Measurements from ENCODE around the gene SCP2. TPM values are rescaled to one million over a fixed set of nuclear protein-coding genes. Genes with fewer than 3 reads are reported as not detected.

SCP2 gene
- total RNA-seq, 1 experiment from 2014 or later: 98.1 TPM

- DNase-seq (ENCODE audit: low read depth, low spot score): no peak
- in situ Hi-C loops (cut with HindIII; ENCODE audit: low pct_unique_long_range_greater_than_20kb, low sequenced_read_pairs): no loop called here
These were observed 122.5 kb downstream of the SCP2 start for GRCh38 chr1:53049574-53049967.

GRCh38 chr1:53050310-53050709 lies 123.2 kb downstream of the SCP2 start:
- in situ Hi-C loops (cut with HindIII; ENCODE audit: low pct_unique_long_range_greater_than_20kb, low sequenced_read_pairs): no loop called here
- DNase-seq (ENCODE audit: low read depth, low spot score): no peak

- in situ Hi-C loops (cut with HindIII; ENCODE audit: low pct_unique_long_range_greater_than_20kb, low sequenced_read_pairs): no loop called here
These were observed 124.6 kb downstream of the SCP2 start for GRCh38 chr1:53051676-53052075.

DNA sequence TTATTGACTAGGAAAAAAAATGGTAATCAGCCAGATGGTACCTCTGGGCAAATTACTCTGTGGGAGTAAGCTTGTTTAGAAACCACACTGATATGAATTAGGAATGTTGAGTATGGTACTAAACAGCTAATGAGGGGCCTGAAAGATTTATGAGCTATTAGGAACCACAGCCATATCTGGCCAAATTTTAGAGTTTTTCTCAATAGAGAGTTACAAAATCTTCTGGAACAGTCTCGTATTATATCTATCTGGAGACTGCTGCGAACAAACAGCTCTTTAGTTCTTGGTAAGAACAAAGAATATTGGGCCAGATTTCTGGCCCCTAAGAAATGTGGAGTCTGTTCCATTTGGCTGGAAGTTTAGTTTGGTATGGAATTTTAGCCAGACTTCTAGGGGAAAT lies 130.1 kb downstream of the SCP2 start:
- in situ Hi-C loops (cut with HindIII; ENCODE audit: low pct_unique_long_range_greater_than_20kb, low sequenced_read_pairs): no loop called here
- DNase-seq (ENCODE audit: low read depth, low spot score): no peak

More at GRCh38 chr1:53051676-53052075, 124.6 kb downstream of the SCP2 start:
- no peak for DNase-seq (ENCODE audit: low read depth, low spot score)

DNA sequence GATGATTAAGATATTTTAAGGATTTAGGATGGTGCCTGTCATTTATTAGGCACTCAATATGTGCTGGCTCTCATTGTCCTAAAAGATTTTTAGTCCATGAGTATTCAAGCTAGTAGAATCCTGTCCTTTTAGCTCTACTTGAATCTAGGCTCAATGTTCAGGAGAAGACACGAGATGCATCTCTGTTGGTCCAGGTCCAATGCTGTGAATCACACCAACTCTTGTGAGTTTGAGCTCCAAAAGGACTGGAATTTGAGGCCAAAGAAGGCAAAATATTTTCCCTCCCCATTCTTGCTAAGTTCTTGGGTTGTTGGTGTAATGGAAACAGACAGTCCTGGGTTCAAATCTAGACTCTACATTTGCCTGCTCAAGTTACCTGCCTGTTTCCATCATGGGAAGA lies 133.5 kb downstream of the SCP2 start:
- no peak for DNase-seq (ENCODE audit: low read depth, low spot score)
- in situ Hi-C loops (cut with HindIII; ENCODE audit: low pct_unique_long_range_greater_than_20kb, low sequenced_read_pairs): no loop called here

GRCh38 chr1:53061123-53061858 lies 134.2 kb downstream of the SCP2 start:
- in situ Hi-C loops (cut with HindIII; ENCODE audit: low pct_unique_long_range_greater_than_20kb, low sequenced_read_pairs): no loop called here
- DNase-seq (ENCODE audit: low read depth, low spot score): no peak

GRCh38 chr1:53061859-53062707 lies 135.0 kb downstream of the SCP2 start, which contains the start of gene PODN:
Gene PODN, plus strand, starts transcription at chr1:53062213. Its CDS starts 7,643 bp downstream, at chr1:53069856.
- no peak for DNase-seq (ENCODE audit: low read depth, low spot score)
- in situ Hi-C loops (cut with HindIII; ENCODE audit: low pct_unique_long_range_greater_than_20kb, low sequenced_read_pairs): no loop called here

- DNase-seq (ENCODE audit: low read depth, low spot score): no peak
- in situ Hi-C loops (cut with HindIII; ENCODE audit: low pct_unique_long_range_greater_than_20kb, low sequenced_read_pairs): no loop called here
These were observed 135.9 kb downstream of the SCP2 start for GRCh38 chr1:53062708-53063591.

DNA sequence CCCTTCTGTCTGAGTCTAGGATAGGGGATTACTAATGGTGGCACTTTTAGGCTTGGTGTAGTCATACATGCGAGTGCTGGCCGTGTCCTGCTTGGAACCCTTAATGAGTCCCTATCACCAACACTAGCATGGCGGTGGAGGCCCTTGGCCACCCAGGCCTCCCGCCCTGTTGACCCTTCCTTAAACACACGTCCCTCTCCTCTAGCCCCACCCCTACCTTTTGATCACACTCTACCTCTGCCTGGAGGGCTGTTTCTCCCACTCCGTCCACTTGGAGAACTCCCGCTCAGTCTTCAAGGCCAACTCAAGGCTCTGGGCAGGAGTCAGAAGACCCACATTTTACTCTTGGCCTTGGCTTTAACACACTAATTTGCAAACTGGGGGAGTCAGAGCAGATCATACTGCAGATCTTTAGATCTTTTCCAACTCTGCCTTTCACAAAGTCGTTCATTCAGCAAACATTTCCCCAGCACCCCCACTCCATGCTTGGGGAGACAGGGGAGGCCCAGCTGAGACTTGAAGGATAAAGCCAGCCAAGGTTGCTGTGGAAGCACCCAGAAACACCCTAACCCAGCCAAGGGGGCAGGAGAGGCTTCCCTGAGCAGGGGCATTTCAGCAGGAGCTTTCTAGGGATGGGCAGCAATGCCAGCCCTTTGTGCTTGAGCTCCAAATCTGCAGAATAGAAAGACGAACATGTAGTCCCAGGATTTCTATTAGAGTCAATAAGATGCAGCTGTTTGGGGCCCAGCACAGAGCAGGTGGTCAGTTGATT lies 136.9 kb downstream of the SCP2 start:
- DNase-seq (ENCODE audit: low read depth, low spot score): no peak
- in situ Hi-C loops (cut with HindIII; ENCODE audit: low pct_unique_long_range_greater_than_20kb, low sequenced_read_pairs): no loop called here

DNA sequence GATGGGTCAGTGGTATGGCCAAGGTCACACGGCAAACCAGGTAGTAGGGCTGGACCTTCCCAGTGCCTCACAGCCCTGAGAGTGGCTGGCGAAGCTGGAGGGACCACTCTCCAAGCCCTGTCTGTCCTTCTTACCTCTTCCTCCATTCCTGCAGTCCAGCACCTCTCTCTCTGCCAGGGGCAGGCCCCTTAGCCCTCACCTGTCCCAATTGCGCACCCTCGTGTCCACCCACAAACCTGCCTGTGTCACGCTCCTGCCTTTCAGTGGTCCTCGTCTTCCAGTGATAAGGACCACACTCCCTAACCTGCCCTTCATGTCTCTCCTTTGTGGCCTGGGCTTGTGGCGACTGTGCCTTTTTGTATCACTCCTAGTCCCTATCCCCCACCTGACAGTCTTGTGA lies 138.3 kb downstream of the SCP2 start:
- in situ Hi-C loops (cut with HindIII; ENCODE audit: low pct_unique_long_range_greater_than_20kb, low sequenced_read_pairs): no loop called here
- no peak for DNase-seq (ENCODE audit: low read depth, low spot score)

GRCh38 chr1:53066488-53066887 lies 139.4 kb downstream of the SCP2 start:
- no peak for DNase-seq (ENCODE audit: low read depth, low spot score)
- in situ Hi-C loops (cut with HindIII; ENCODE audit: low pct_unique_long_range_greater_than_20kb, low sequenced_read_pairs): no loop called here

DNA sequence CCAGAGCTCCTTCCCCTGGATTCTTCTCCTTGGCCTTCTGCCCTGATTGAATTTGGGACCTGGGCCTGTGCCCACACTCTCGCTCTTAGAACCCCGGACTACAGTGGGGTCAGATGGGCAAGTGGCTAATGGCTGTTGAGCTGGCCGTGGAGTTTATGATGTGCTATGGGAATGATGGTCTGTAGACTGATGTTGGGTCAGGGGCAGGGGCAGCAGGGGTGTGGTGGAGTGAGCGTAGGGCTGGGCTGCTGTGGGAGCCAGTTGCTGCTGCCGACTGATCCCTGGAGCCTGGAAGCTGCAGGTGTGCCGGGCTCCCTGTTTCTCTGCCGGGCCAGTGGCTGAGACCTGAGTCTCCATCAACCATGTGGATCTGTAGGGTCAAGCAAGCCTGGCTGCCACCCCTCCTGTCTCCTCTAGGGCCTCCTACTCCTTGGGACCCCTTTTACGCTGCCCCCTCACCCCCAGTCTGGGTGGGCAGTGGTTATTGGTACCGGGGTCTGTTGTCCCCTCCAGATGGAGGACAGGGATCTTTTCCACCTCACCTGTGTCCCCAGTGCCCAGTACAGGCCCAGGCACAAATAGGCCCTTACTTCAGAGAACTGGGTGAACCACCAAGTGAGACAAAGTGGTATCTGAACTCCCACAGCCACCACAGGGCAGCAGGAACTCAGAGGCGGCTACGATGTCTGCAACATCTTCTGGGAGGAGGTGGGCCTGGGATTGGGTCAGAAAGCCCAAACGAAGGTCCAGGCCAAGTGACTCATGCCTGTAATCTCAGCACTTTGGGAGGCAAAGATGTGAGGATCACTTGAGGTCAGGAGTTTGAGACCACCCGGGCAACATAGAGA lies 140.0 kb downstream of the SCP2 start:
- no peak for DNase-seq (ENCODE audit: low read depth, low spot score)
- in situ Hi-C loops (cut with HindIII; ENCODE audit: low pct_unique_long_range_greater_than_20kb, low sequenced_read_pairs): no loop called here

GRCh38 chr1:53067886-53068285 lies 140.8 kb downstream of the SCP2 start:
- in situ Hi-C loops (cut with HindIII; ENCODE audit: low pct_unique_long_range_greater_than_20kb, low sequenced_read_pairs): no loop called here
- no peak for DNase-seq (ENCODE audit: low read depth, low spot score)

- in situ Hi-C loops (cut with HindIII; ENCODE audit: low pct_unique_long_range_greater_than_20kb, low sequenced_read_pairs): no loop called here
- no peak for DNase-seq (ENCODE audit: low read depth, low spot score)
These were observed 141.4 kb downstream of the SCP2 start for GRCh38 chr1:53068314-53069099.

DNA sequence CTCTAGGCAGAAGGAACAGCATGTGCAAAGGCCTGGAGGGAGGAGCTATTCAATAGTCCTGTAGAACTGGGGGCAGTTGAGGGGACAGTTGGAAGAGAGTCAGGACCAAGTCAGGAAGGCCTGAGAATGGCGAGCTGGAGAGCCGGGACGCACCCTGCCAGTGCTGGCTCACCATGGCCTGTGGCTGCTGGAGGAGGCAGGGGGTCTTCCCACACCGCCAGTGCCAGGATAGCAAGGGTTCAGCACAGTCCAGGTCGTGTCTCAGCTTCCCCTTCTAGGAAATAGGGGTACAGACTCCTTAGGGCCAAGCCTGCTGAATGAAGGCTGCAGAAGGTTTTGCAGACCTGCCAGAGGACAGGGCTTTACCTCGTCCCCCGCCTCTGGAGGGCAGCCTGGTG lies 142.2 kb downstream of the SCP2 start:
- no peak for DNase-seq (ENCODE audit: low read depth, low spot score)
- in situ Hi-C loops (cut with HindIII; ENCODE audit: low pct_unique_long_range_greater_than_20kb, low sequenced_read_pairs): no loop called here

Measured in SK-MEL-5 (cell line).